HCT116 (cell line): Measurements from ENCODE around the gene PDE4C. TPM values are rescaled to one million over a fixed set of nuclear protein-coding genes. Genes with fewer than 3 reads are reported as not detected.

Experiments
- ATAC-seq: fragments of 200-7000 bp; cut with Tn5 transposase; 2 replicates; pipeline ENCODE4 v1.9.1; 2020; ENCODE audit warnings: mild to moderate bottlenecking, moderate library complexity
- BruUV-seq: library from RNA; stranded (reverse); fragments of 400-500 nt; replicated peaks from 2 replicates; lab custom pipeline; 2021; lab: Mats Ljungman, UMichigan
- CTCF ChIA-PET: fragments of 300-600 bp; sonication (Branson Sonifier 250); formaldehyde crosslinking; loops from one replicate; lab custom pipeline; 2021; ENCODE audit warnings: antibody characterized with exemption; lab: Charles Lee
- POLR2A ChIA-PET: fragments of 300-600, 350-600 bp; sonication (Branson Sonifier 250); formaldehyde crosslinking; loops from one replicate; lab custom pipeline; 2021; ENCODE audit warnings: antibody characterized with exemption; lab: Charles Lee
- RAD21 ChIA-PET, 2 experiments: fragments of 300-600 bp; sonication (Branson Sonifier 250); formaldehyde crosslinking; loops; one replicate each; lab custom pipeline; 2023; ENCODE audit warnings: low total read pairs in 2 of 2; ENCODE audit not compliant: uncharacterized antibody in 2 of 2, unreplicated experiment in 2 of 2, low non-redundant PET in 1 of 2; lab: Charles Lee
- DNase-seq: peaks from one replicate; pipeline ENCODE4 v3.0.0-alpha.2; 2010; ENCODE audit warnings: low read depth, low spot score
- H2AFZ ChIP-seq: fragments of 200-600 bp; shearing (Covaris generic), sonication (generic); 2 replicates; pipeline ENCODE4 v1.6.1; 2017; ENCODE audit warnings: low read depth, mixed run types, mixed read lengths, antibody characterized with exemption, low read length; ENCODE audit not compliant: poor library complexity, severe bottlenecking
- H3K27ac ChIP-seq: 2 replicates; pipeline ENCODE4 v1.5.1; 2012; ENCODE audit warnings: low read depth, low read length
- H3K27me3 ChIP-seq: fragments of 200-600 bp; sonication (generic); 2 replicates; pipeline ENCODE4 v1.6.1; 2016; ENCODE audit warnings: mixed run types, low read length, mixed read lengths; ENCODE audit not compliant: insufficient read depth
- H3K36me3 ChIP-seq, 2 experiments: fragments of 200-500 bp in 1 of 2; fragments of 200-600 bp in 1 of 2; sonication (Bioruptor generic) in 1 of 2; sonication (generic) in 1 of 2; 2 replicates each; pipeline versions ENCODE4 v1.5.1 to v1.6.1; 2014 to 2016; ENCODE audit warnings: low read length in 2 of 2, inconsistent platforms in 1 of 2, mixed read lengths in 1 of 2, mixed run types in 1 of 2; ENCODE audit not compliant: insufficient read depth in 2 of 2, control insufficient read depth in 1 of 2
- H3K4me1 ChIP-seq, 2 experiments: fragments of 200-600 bp in 1 of 2; sonication (generic) in 1 of 2; 2 replicates each; pipeline versions ENCODE4 v1.5.1 to v1.6.1; 2012 to 2017; ENCODE audit warnings: low read length in 2 of 2, inconsistent platforms in 1 of 2, mild to moderate bottlenecking in 1 of 2, mixed read lengths in 1 of 2, mixed run types in 1 of 2, moderate library complexity in 1 of 2; ENCODE audit not compliant: insufficient read depth in 2 of 2, control insufficient read depth in 1 of 2
- H3K4me2 ChIP-seq: fragments of 200-600 bp; sonication (generic); 2 replicates; pipeline ENCODE4 v1.6.1; 2017; ENCODE audit warnings: mixed run types, low read length, mixed read lengths
- H3K4me3 ChIP-seq, 2 experiments: fragments of 200-600 bp in 1 of 2; sonication (generic) in 1 of 2; replicated peaks in 1 of 2; 2 replicates each; pipeline ENCODE4 v1.5.1; 2011 to 2016; ENCODE audit warnings: low read length in 2 of 2, control low read depth in 1 of 2, low read depth in 1 of 2, mild to moderate bottlenecking in 1 of 2, mixed read lengths in 1 of 2, mixed run types in 1 of 2
- H3K79me2 ChIP-seq: fragments of 200-600 bp; sonication (generic); 2 replicates; pipeline ENCODE4 v1.6.1; 2017; ENCODE audit warnings: mild to moderate bottlenecking, mixed run types, low read length, moderate library complexity, mixed read lengths; ENCODE audit not compliant: insufficient read depth
- H3K9ac ChIP-seq: fragments of 200-600 bp; sonication (generic); 2 replicates; pipeline ENCODE4 v1.6.1; 2016; ENCODE audit warnings: low read length, mixed read lengths
- H3K9me2 ChIP-seq: fragments of 200-600 bp; sonication (generic), shearing (Covaris generic); 2 replicates; pipeline ENCODE4 v1.6.1; 2017; ENCODE audit warnings: mixed run types, mild to moderate bottlenecking, moderate library complexity; ENCODE audit not compliant: insufficient read depth
- H3K9me3 ChIP-seq, 2 experiments: fragments of 200-500 bp in 1 of 2; fragments of 200-600 bp in 1 of 2; sonication (Bioruptor generic) in 1 of 2; sonication (generic) in 1 of 2; 2 replicates each; pipeline ENCODE4 v1.6.1; 2014 to 2017; ENCODE audit warnings: low read length in 2 of 2, mixed read lengths in 2 of 2, inconsistent platforms in 1 of 2, low read depth in 1 of 2, mild to moderate bottlenecking in 1 of 2, mixed run types in 1 of 2, moderate library complexity in 1 of 2; ENCODE audit not compliant: control insufficient read depth in 1 of 2, insufficient read depth in 1 of 2
- H4K20me1 ChIP-seq: fragments of 200-600 bp; sonication (generic), shearing (Covaris generic); 2 replicates; pipeline ENCODE4 v1.6.1; 2017; ENCODE audit warnings: mixed run types, mild to moderate bottlenecking, moderate library complexity; ENCODE audit not compliant: insufficient read depth
- CBX3 ChIP-seq: IDR thresholded peaks from 2 replicates; pipeline ENCODE4 v1.6.1; 2012; ENCODE audit warnings: low read depth
- CEBPB ChIP-seq: IDR thresholded peaks from 2 replicates; pipeline ENCODE4 v1.6.1; 2012; ENCODE audit warnings: low read depth
- EGR1 ChIP-seq: IDR thresholded peaks from 2 replicates; pipeline ENCODE4 v1.6.1; 2012; ENCODE audit warnings: low read depth
- EZH2 ChIP-seq: fragments of 200-600 bp; sonication (generic); IDR thresholded peaks from 2 replicates; pipeline ENCODE4 v1.6.1; 2017; ENCODE audit warnings: antibody characterized with exemption, mixed run types
- EZH2phosphoT487 ChIP-seq: fragments of 200-600 bp; IDR thresholded peaks from 2 replicates; pipeline ENCODE4 v1.6.1; 2018; ENCODE audit warnings: antibody characterized with exemption, borderline replicate concordance
- FOSL1 ChIP-seq: IDR thresholded peaks from 2 replicates; pipeline ENCODE4 v1.6.1; 2012; ENCODE audit warnings: low read depth
- POLR2A ChIP-seq: IDR thresholded peaks from 2 replicates; pipeline ENCODE4 v1.7.0; 2011; ENCODE audit warnings: borderline replicate concordance; ENCODE audit not compliant: insufficient read depth, insufficient read length; ENCODE audit errors: extremely low read depth
- POLR2AphosphoS5 ChIP-seq: IDR thresholded peaks from 2 replicates; pipeline ENCODE4 v1.6.1; 2011; ENCODE audit warnings: mild to moderate bottlenecking, low read depth, low read length, moderate library complexity
- RAD21 ChIP-seq: IDR thresholded peaks from 2 replicates; pipeline ENCODE4 v1.6.1; 2012; ENCODE audit warnings: low read depth, mild to moderate bottlenecking
- REST ChIP-seq: IDR thresholded peaks from 2 replicates; pipeline ENCODE4 v1.6.1; 2012; ENCODE audit warnings: low read depth
- SIN3A ChIP-seq: IDR thresholded peaks from 2 replicates; pipeline ENCODE4 v1.6.1; 2012; ENCODE audit warnings: low read depth
- SP1 ChIP-seq: IDR thresholded peaks from 2 replicates; pipeline ENCODE4 v1.6.1; 2012; ENCODE audit warnings: low read depth
- SRF ChIP-seq: IDR thresholded peaks from 2 replicates; pipeline ENCODE4 v1.6.1; 2012; ENCODE audit warnings: low read depth
- YY1 ChIP-seq: IDR thresholded peaks from 2 replicates; pipeline ENCODE4 v1.6.1; 2011; ENCODE audit warnings: low read length, low read depth, moderate library complexity, mild to moderate bottlenecking; ENCODE audit not compliant: insufficient replicate concordance; ENCODE audit errors: extremely low read depth
- ZFX ChIP-seq: fragments of 450-650 bp; IDR thresholded peaks from 2 replicates; pipeline ENCODE4 v1.6.1; 2017
- ZNF274 ChIP-seq: fragments of 200-500 bp; sonication (Bioruptor generic); IDR thresholded peaks from 2 replicates; pipeline ENCODE4 v1.6.1; 2014; ENCODE audit warnings: mild to moderate bottlenecking, low read depth, low read length, inconsistent platforms
- intact Hi-C: fragments of 100-400 bp; cut with micrococcal nuclease; formaldehyde crosslinking; loops from 2 replicates; pipeline ENCODE4 v1.10.0; 2022
- total RNA-seq: library from RNA; stranded (reverse); gene quantifications from one replicate; pipeline ENCODE4 v1.2.1, GENCODE V29; 2021; ENCODE audit not compliant: unreplicated experiment
- TF ChIP-seq, protein P1 (sequence below): IDR thresholded peaks from 2 replicates; pipeline ENCODE4 v1.6.1; 2012
- TF ChIP-seq, protein P2 (sequence below), 3 experiments: fragments of 200-600 bp in 1 of 3; sonication (generic) in 1 of 3; IDR thresholded peaks in 2 of 3; conservative IDR thresholded peaks in 1 of 3; 2 replicates each; pipeline ENCODE4 v1.5.1; 2012 to 2017; ENCODE audit warnings: low read depth in 2 of 3, low read length in 2 of 3, antibody characterized with exemption in 1 of 3, borderline replicate concordance in 1 of 3, control low read depth in 1 of 3, mild to moderate bottlenecking in 1 of 3, mixed read lengths in 1 of 3, mixed run types in 1 of 3, moderate library complexity in 1 of 3; ENCODE audit not compliant: insufficient read depth in 1 of 3
- TF ChIP-seq, protein P3 (sequence below): IDR thresholded peaks from 2 replicates; pipeline ENCODE4 v1.6.1; 2011; ENCODE audit warnings: mild to moderate bottlenecking, low read length, moderate library complexity; ENCODE audit not compliant: insufficient replicate concordance; ENCODE audit errors: extremely low read depth
- TF ChIP-seq, protein P4 (sequence below): IDR thresholded peaks from 2 replicates; pipeline ENCODE4 v1.6.1; 2012

The PDE4C gene
- total RNA-seq, 1 experiment from 2014 or later: 1.5 TPM

DNA sequence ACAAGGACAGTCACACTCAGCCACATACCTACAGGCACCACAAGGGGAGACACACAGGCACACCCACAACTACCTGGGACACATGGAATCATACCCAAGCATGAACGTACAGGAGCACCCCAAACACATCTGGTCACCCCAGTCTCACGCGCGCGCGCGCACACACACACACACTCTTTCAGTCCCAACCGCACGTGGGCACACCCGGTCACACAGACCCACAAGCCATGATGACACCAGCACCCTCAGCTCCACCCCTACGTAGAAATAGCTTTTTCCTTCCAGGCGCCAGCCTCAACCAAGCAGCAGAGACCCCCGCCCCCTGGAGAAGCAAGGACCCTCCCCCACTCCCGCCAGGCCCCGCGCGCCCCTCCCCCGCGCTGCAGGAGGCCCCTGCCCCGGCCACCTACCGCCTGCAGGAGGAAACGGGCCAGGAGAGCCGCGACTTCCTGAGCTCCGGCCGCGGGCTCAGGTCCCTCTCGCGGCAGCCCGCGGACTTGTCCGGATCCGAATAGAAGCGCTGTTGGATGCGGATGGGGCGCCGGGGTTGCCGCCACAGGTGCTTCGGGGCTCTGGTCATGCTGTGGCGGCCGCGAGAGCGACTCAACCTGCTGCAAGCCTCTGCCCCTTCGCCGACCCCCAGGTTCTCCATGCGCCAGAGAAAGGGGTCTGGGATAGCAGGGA is 6.4 kb upstream of the PDE4C start:
- ChIA-PET RAD21 (no interaction called here), CTCF (no interaction called here), POLR2A (interaction anchor here (0.8 kb wide), 1 partner anchor 40 kb away, joined by 3 read pairs; the partner anchor contains the start of gene MPV17L2)
- DNase-seq: no peak
- TF ChIP-seq POLR2AphosphoS5 (no peak), ZFX (no peak), EZH2 (no peak), ZNF274 (no peak), CEBPB (no peak), EZH2phosphoT487 (no peak), FOSL1 (no peak), SP1 (no peak), RAD21 (no peak), CBX3 (no peak), EGR1 (no peak), YY1 (no peak), POLR2A (no peak), REST (no peak), SIN3A (no peak), SRF (no peak)
- TF ChIP-seq, protein P1, sequence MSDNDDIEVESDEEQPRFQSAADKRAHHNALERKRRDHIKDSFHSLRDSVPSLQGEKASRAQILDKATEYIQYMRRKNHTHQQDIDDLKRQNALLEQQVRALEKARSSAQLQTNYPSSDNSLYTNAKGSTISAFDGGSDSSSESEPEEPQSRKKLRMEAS: no peak
- TF ChIP-seq, protein P2, sequence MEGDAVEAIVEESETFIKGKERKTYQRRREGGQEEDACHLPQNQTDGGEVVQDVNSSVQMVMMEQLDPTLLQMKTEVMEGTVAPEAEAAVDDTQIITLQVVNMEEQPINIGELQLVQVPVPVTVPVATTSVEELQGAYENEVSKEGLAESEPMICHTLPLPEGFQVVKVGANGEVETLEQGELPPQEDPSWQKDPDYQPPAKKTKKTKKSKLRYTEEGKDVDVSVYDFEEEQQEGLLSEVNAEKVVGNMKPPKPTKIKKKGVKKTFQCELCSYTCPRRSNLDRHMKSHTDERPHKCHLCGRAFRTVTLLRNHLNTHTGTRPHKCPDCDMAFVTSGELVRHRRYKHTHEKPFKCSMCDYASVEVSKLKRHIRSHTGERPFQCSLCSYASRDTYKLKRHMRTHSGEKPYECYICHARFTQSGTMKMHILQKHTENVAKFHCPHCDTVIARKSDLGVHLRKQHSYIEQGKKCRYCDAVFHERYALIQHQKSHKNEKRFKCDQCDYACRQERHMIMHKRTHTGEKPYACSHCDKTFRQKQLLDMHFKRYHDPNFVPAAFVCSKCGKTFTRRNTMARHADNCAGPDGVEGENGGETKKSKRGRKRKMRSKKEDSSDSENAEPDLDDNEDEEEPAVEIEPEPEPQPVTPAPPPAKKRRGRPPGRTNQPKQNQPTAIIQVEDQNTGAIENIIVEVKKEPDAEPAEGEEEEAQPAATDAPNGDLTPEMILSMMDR (IDR thresholded peaks at IDR 0.05 in 2 of 3, conservative IDR thresholded peaks at IDR 0.05 in 1 of 3; ENCODE audit: borderline replicate concordance in 1 of 3, insufficient read depth in 1 of 3, low read depth in 2 of 3, low read length in 2 of 3): no peak
- TF ChIP-seq, protein P3, sequence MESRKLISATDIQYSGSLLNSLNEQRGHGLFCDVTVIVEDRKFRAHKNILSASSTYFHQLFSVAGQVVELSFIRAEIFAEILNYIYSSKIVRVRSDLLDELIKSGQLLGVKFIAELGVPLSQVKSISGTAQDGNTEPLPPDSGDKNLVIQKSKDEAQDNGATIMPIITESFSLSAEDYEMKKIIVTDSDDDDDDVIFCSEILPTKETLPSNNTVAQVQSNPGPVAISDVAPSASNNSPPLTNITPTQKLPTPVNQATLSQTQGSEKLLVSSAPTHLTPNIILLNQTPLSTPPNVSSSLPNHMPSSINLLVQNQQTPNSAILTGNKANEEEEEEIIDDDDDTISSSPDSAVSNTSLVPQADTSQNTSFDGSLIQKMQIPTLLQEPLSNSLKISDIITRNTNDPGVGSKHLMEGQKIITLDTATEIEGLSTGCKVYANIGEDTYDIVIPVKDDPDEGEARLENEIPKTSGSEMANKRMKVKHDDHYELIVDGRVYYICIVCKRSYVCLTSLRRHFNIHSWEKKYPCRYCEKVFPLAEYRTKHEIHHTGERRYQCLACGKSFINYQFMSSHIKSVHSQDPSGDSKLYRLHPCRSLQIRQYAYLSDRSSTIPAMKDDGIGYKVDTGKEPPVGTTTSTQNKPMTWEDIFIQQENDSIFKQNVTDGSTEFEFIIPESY: no peak
- TF ChIP-seq, protein P4, sequence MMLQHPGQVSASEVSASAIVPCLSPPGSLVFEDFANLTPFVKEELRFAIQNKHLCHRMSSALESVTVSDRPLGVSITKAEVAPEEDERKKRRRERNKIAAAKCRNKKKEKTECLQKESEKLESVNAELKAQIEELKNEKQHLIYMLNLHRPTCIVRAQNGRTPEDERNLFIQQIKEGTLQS: no peak
- no TSS peak for BruUV-seq
- H3K9me2 ChIP-seq: no peaks in the 10 kb centered on the region
- no peak overlapping the region for H3K4me3 ChIP-seq
- H3K4me2 ChIP-seq: no peak overlapping the region
- H3K79me2 ChIP-seq: no peaks in the 10 kb centered on the region
- no peaks in the 10 kb centered on the region for H3K36me3 ChIP-seq
- no peak overlapping the region for H3K9ac ChIP-seq
- H3K27ac ChIP-seq: no peak overlapping the region
- H3K9me3 ChIP-seq: no peaks in the 10 kb centered on the region
- peaks cover 5% of the 10 kb centered on the region; the same call in 1 of the 2 replicates for H3K27me3 ChIP-seq
- peaks cover 2 to 16% of the 10 kb centered on the region in 2 experiments; a peak in 2 of 4 replicates for H3K4me1 ChIP-seq
- intact Hi-C loops: no loop called here
- no peak for ATAC-seq
- H2AFZ ChIP-seq: no peak overlapping the region
- H4K20me1 ChIP-seq: no peaks in the 10 kb centered on the region
